Lower lobe of right lung (tissue), 2 donors: ENCODE data around the gene ARHGAP31. TPM values are rescaled to one million over a fixed set of nuclear protein-coding genes. Genes with fewer than 3 reads are reported as not detected.
A peak's percentile ranks its signal among the peaks of the same experiment; 100 is the strongest.
"Not testable (repeated sequence)": the region's sequence is repeated elsewhere in the genome, so short reads cannot be mapped to it uniquely, and the experiment has no call there.

ENCODE experiments used
- ATAC-seq, 2 donors: fragments of 200-7000 bp; cut with Tn5 transposase; one replicate each; pipeline ENCODE4 v1.9.1; 2020 to 2022; ENCODE audit warnings: mild to moderate bottlenecking in 2 of 2, moderate library complexity in 2 of 2
- DNase-seq: peaks from one replicate; pipeline ENCODE4 v3.0.0-alpha.2; 2020
- H3K27ac ChIP-seq: fragments of 200-600 bp; one replicate; pipeline ENCODE4 v1.8.0; 2022
- H3K27me3 ChIP-seq: fragments of 200-600 bp; one replicate; pipeline ENCODE4 v1.8.0; 2022; ENCODE audit warnings: low read depth
- H3K36me3 ChIP-seq: fragments of 200-600 bp; one replicate; pipeline ENCODE4 v1.8.0; 2022; ENCODE audit warnings: mild to moderate bottlenecking
- H3K4me1 ChIP-seq: fragments of 200-600 bp; one replicate; pipeline ENCODE4 v1.8.0; 2022
- H3K4me3 ChIP-seq: fragments of 200-600 bp; one replicate; pipeline ENCODE4 v1.8.0; 2022; ENCODE audit warnings: mild to moderate bottlenecking
- H3K9me3 ChIP-seq: fragments of 200-600 bp; one replicate; pipeline ENCODE4 v1.8.0; 2022
- intact Hi-C: fragments of 100-400 bp; cut with DNase I; formaldehyde crosslinking; loops from one replicate; pipeline ENCODE4 v1.11.0; 2022
- total RNA-seq: library from RNA; stranded (reverse); fragmentation: NEBNext Ultra II Directional; extraction: Animal tissue kit (Norgen Biotek cat#: 25700); gene quantifications from one replicate; pipeline ENCODE4 v1.2.1, GENCODE V29; 2021
- TF ChIP-seq, protein P1 (sequence below): fragments of 200-600 bp; IDR thresholded peaks from one replicate; pipeline ENCODE4 v1.8.0; 2022; ENCODE audit warnings: antibody characterized with exemption, mild to moderate bottlenecking
- donor health status: DM: no; HTN: yes; CAD: no; lungs with severe emphysema.

The ARHGAP31 gene
- total RNA-seq, 1 donor from 2014 or later: 100 TPM

DNA sequence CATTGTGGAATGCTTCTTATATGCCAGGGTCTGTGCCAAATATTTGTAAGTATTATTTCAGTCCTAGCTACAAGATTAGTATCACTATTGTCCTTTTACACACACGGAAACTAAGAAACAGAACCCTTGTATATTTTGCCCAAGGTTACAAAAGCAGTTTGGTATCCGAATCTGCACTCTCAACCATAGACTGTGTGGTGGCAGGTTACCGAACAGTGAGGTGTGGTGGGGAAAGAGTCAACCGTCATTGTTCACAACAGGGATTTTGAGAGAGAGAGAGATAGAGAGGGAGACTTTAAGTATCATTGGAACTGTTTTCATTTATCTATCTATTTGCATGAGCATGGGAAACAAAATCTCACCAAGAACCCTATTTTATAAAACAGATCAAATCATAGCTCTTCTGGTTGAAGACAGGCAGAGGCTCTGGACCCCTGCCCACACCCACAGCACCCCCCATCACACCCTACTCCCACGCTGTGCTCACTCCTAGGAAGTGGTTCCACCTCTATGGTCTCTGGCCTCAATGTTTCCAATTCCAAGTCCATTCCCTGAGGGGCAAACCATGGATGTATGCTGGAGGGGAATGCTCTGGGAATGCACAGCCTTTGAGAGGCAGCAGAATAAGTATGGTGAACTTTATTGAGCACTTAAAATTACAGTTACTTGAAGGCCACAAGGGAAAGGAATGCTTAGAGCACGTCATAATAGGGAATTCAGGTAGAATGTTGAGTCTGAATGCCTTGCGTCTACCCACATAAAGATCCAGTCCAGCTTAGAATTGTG, 69.0 kb downstream of the ARHGAP31 start:
- TF ChIP-seq, protein P1, sequence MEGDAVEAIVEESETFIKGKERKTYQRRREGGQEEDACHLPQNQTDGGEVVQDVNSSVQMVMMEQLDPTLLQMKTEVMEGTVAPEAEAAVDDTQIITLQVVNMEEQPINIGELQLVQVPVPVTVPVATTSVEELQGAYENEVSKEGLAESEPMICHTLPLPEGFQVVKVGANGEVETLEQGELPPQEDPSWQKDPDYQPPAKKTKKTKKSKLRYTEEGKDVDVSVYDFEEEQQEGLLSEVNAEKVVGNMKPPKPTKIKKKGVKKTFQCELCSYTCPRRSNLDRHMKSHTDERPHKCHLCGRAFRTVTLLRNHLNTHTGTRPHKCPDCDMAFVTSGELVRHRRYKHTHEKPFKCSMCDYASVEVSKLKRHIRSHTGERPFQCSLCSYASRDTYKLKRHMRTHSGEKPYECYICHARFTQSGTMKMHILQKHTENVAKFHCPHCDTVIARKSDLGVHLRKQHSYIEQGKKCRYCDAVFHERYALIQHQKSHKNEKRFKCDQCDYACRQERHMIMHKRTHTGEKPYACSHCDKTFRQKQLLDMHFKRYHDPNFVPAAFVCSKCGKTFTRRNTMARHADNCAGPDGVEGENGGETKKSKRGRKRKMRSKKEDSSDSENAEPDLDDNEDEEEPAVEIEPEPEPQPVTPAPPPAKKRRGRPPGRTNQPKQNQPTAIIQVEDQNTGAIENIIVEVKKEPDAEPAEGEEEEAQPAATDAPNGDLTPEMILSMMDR: no peak
- H3K9me3 ChIP-seq: no peaks in the 10 kb centered on the region
- intact Hi-C loops: no loop called here
- no peaks in the 10 kb centered on the region for H3K27me3 ChIP-seq
- no peak overlapping the region for H3K4me3 ChIP-seq
- ATAC-seq (no peak), DNase-seq (no peak)
- H3K27ac ChIP-seq: peak overlapping the region; percentile 4
- H3K36me3 ChIP-seq: peaks cover 27% of the 10 kb centered on the region
- H3K4me1 ChIP-seq: peaks cover 35% of the 10 kb centered on the region

DNA sequence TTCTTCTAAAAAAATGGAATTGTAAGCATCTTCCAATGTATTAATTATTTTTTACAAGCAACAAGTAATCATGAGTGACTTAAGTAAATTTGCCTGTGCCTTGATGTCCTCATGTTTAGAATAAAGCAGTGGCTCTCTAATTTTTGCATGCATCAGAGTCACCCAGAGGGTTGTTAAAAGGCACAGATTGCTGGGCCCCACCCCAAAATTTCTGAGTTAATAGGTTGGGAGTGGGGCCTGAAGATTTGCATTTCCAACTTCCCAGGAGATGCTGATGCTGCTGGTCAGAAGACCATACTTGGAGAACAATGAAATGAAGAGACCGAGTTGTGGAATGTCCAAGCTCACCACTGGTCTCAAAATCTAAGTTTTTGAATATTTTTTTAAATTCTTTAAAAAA, 70.2 kb downstream of the ARHGAP31 start:
- Histone ChIP-seq H3K27me3 (no peaks in the 10 kb centered on the region), H3K36me3 (peaks cover 40% of the 10 kb centered on the region), H3K27ac (no peak overlapping the region), H3K4me3 (no peak overlapping the region), H3K9me3 (no peaks in the 10 kb centered on the region), H3K4me1 (peaks cover 27% of the 10 kb centered on the region)
- TF ChIP-seq, protein P1: no peak
- ATAC-seq (no peak), DNase-seq (no peak)
- intact Hi-C loops: no loop called here

DNA sequence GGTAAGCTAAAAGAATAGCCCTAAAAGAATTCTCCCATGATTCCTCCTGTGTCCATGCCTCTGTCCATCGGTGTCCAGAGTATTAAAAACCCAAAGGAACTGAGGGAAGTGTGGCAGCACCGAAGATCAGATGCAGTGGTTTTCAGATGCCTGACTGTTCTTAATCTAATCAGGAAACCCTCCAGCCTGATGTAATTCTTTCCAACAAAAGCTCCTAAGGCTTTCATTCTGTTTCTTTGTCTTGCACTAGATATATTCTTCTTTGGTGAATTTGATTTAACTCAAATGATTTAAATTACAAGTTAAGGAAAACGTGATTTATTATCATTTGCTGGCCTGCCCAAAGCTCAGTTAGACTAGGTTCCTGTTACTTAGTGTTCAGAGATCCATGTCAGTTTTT, 71.2 kb downstream of the ARHGAP31 start:
- ATAC-seq: no peak
- Histone ChIP-seq H3K27ac (no peak overlapping the region), H3K9me3 (no peaks in the 10 kb centered on the region), H3K27me3 (no peaks in the 10 kb centered on the region), H3K4me1 (peaks cover 19% of the 10 kb centered on the region), H3K36me3 (peaks cover 49% of the 10 kb centered on the region), H3K4me3 (no peak overlapping the region)
- TF ChIP-seq, protein P1: no peak
- DNase-seq: no peak
- intact Hi-C loops: no loop called here

GRCh38 chr3:119367000-119367399, 72.8 kb downstream of the ARHGAP31 start:
- TF ChIP-seq, protein P1: no peak
- ATAC-seq: no peak
- peaks cover 5% of the 10 kb centered on the region for H3K4me1 ChIP-seq

DNA sequence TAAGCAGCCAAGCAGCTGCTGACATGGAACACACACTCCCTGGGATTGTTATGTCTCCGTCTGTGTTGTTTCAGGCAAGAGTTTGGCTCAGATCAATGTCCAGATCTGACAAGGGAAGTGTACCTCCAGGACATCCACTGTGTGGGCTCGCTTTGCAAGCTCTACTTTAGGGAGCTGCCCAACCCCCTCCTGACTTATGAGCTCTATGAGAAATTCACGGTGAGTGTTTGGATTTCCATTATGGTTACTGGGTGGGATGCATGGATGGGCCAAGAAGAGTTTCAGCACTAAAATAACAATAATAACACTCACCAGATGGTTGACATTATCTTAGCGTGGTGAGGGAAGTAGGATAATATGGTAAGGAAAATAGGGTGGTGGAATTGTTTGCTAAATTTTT, 74.1 kb downstream of the ARHGAP31 start:
- Histone ChIP-seq H3K27ac (no peak overlapping the region), H3K36me3 (peaks cover 64% of the 10 kb centered on the region), H3K9me3 (no peaks in the 10 kb centered on the region), H3K27me3 (no peaks in the 10 kb centered on the region), H3K4me1 (no peaks in the 10 kb centered on the region), H3K4me3 (no peak overlapping the region)
- intact Hi-C loops: no loop called here
- ATAC-seq: no peak
- no peak for DNase-seq
- TF ChIP-seq, protein P1: no peak

More at GRCh38 chr3:119367000-119367399, 72.8 kb downstream of the ARHGAP31 start:
- no peaks in the 10 kb centered on the region for H3K27me3 ChIP-seq
- H3K27ac ChIP-seq: no peak overlapping the region
- intact Hi-C loops: no loop called here
- DNase-seq: no peak
- H3K4me3 ChIP-seq: no peak overlapping the region
- H3K36me3 ChIP-seq: peaks cover 63% of the 10 kb centered on the region
- H3K9me3 ChIP-seq: no peaks in the 10 kb centered on the region

DNA sequence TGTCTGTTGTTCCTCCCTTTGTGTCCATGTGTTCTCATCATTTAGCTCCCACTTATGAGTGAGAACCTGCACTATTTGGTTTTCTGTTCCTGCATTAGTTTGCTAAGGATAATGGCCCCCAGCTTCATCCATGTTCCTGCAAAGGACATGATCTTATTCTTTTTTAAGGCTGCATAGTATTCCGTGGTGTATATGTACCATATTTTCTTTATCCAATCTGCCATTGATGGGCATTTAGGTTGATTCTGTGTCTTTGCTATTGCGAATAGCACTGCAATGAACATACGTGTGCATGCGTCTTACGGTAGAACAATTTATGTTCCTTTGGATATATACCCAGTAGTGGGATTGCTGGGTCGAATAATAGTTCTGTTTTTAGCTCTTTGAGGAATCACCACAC, 77.6 kb downstream of the ARHGAP31 start:
- H3K27me3 ChIP-seq, H3K9me3 ChIP-seq, H3K4me3 ChIP-seq, H3K4me1 ChIP-seq, intact Hi-C loops, ATAC-seq, H3K27ac ChIP-seq, DNase-seq: not testable (repeated sequence)
- peaks cover 82% of the 10 kb centered on the region for H3K36me3 ChIP-seq
